WERI-Rb-1 (cell line): ENCODE data around the gene TCERG1.

Source experiments
- DNase-seq: peaks from one replicate; pipeline ENCODE4 v3.0.0-alpha.2; 2020
- H3K27ac ChIP-seq: fragments of 250-450 bp; sonication (Bioruptor Pico); 2 replicates; pipeline ENCODE4 v1.5.1; 2020; ENCODE audit warnings: mild to moderate bottlenecking, moderate library complexity
- H3K27me3 ChIP-seq: fragments of 250-450 bp; sonication (Bioruptor Pico); 2 replicates; pipeline ENCODE4 v1.5.1; 2021; ENCODE audit warnings: mild to moderate bottlenecking, low read depth, moderate library complexity; ENCODE audit not compliant: insufficient read depth, severe bottlenecking
- H3K36me3 ChIP-seq: fragments of 250-450 bp; sonication (Bioruptor Pico); 2 replicates; pipeline ENCODE4 v1.5.1; 2020; ENCODE audit warnings: mild to moderate bottlenecking, moderate library complexity
- H3K4me3 ChIP-seq: 2 replicates; pipeline ENCODE4 v1.5.1; 2011; ENCODE audit warnings: low read depth, mild to moderate bottlenecking, control low read depth, low read length
- H3K9me3 ChIP-seq: fragments of 250-450 bp; sonication (Bioruptor Pico); 2 replicates; pipeline ENCODE4 v1.5.1; 2021; ENCODE audit warnings: mild to moderate bottlenecking, moderate library complexity; ENCODE audit not compliant: severe bottlenecking
- TF ChIP-seq, protein P1 (sequence below): IDR thresholded peaks from 2 replicates; pipeline ENCODE4 v1.5.1; 2011; ENCODE audit warnings: low read depth, mild to moderate bottlenecking, control low read depth, inconsistent platforms, low read length

Gene TCERG1

DNA sequence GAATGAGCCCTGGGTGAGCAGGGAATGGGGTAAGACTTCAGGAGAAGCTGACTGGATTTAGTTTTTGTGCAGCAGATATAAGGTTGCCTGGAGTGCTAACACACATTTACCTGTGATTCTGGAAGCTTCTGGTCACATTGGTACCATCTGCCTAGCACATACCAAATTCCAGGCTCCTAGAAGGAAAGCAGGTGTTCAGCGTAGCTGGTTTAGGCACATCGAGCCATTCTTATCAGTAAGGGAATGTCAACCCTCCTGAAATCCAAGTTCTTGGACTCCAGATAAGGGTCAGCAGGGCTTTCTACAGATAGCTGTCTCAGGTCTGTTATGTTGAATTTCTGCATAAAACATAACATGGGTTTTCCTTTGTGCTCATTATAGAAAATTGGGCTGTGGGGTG, 10.3 kb downstream of the TCERG1 start:
- DNase-seq: no peak
- peaks cover 81% of the 10 kb centered on the region for H3K36me3 ChIP-seq
- no peak overlapping the region for H3K27ac ChIP-seq
- TF ChIP-seq, protein P1, sequence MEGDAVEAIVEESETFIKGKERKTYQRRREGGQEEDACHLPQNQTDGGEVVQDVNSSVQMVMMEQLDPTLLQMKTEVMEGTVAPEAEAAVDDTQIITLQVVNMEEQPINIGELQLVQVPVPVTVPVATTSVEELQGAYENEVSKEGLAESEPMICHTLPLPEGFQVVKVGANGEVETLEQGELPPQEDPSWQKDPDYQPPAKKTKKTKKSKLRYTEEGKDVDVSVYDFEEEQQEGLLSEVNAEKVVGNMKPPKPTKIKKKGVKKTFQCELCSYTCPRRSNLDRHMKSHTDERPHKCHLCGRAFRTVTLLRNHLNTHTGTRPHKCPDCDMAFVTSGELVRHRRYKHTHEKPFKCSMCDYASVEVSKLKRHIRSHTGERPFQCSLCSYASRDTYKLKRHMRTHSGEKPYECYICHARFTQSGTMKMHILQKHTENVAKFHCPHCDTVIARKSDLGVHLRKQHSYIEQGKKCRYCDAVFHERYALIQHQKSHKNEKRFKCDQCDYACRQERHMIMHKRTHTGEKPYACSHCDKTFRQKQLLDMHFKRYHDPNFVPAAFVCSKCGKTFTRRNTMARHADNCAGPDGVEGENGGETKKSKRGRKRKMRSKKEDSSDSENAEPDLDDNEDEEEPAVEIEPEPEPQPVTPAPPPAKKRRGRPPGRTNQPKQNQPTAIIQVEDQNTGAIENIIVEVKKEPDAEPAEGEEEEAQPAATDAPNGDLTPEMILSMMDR: no peak
- no peaks in the 10 kb centered on the region for H3K27me3 ChIP-seq
- H3K9me3 ChIP-seq: no peaks in the 10 kb centered on the region
- no peak overlapping the region for H3K4me3 ChIP-seq

DNA sequence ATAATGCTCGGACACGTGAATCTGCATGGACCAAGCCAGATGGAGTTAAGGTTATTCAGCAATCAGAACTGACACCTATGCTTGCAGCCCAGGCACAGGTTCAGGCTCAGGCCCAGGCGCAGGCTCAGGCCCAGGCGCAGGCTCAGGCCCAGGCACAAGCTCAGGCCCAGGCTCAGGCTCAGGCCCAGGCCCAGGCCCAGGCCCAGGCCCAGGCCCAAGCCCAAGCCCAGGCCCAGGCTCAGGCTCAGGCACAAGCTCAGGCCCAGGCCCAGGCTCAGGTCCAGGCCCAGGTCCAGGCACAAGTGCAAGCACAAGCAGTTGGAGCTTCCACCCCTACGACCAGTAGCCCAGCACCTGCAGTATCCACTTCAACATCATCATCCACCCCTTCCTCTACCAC, 11.8 kb downstream of the TCERG1 start:
- Histone ChIP-seq H3K27me3 (no peaks in the 10 kb centered on the region), H3K9me3 (no peaks in the 10 kb centered on the region), H3K4me3 (no peak overlapping the region), H3K36me3 (peaks cover 96% of the 10 kb centered on the region), H3K27ac (no peak overlapping the region)
- no peak for DNase-seq
- TF ChIP-seq, protein P1: no peak

DNA sequence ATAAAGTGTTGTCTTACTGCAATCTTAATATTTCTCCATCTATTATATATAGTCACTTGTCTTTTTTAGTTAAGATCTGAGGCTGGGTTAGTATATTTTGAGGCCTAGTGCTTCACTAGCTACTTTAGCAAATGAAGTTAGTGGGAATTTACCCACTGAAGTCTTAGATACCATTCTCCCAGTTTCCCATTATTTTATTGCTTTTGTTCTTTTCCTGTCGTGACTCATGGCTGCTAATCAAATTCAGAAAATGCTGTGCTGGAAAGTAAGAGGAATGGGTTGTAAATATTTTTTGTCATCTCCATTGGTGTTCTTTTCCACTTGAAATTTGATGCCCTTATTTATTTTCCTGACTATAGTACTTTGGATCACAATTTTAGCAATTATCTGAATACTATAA, 14.2 kb downstream of the TCERG1 start:
- DNase-seq: no peak
- Histone ChIP-seq H3K27ac (no peak overlapping the region), H3K4me3 (no peak overlapping the region), H3K27me3 (no peaks in the 10 kb centered on the region), H3K36me3 (peaks cover 96% of the 10 kb centered on the region), H3K9me3 (no peaks in the 10 kb centered on the region)
- TF ChIP-seq, protein P1: no peak

DNA sequence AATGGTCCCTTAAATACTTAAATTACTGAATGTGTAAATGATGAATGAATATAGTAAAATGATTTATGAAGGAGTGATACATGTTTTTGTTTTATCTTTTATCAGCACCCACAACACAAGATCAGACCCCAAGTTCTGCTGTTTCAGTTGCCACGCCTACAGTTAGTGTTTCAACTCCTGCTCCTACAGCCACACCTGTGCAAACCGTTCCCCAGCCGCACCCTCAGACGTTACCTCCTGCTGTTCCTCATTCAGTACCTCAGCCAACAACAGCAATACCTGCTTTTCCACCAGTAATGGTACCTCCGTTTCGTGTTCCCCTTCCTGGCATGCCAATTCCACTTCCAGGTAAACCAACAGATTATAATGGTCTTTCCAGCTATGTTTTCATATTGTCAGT, 16.3 kb downstream of the TCERG1 start:
- no peaks in the 10 kb centered on the region for H3K9me3 ChIP-seq
- no peak overlapping the region for H3K27ac ChIP-seq
- H3K27me3 ChIP-seq: no peaks in the 10 kb centered on the region
- TF ChIP-seq, protein P1: no peak
- H3K4me3 ChIP-seq: no peak overlapping the region
- H3K36me3 ChIP-seq: peaks cover 88% of the 10 kb centered on the region
- DNase-seq: no peak

DNA sequence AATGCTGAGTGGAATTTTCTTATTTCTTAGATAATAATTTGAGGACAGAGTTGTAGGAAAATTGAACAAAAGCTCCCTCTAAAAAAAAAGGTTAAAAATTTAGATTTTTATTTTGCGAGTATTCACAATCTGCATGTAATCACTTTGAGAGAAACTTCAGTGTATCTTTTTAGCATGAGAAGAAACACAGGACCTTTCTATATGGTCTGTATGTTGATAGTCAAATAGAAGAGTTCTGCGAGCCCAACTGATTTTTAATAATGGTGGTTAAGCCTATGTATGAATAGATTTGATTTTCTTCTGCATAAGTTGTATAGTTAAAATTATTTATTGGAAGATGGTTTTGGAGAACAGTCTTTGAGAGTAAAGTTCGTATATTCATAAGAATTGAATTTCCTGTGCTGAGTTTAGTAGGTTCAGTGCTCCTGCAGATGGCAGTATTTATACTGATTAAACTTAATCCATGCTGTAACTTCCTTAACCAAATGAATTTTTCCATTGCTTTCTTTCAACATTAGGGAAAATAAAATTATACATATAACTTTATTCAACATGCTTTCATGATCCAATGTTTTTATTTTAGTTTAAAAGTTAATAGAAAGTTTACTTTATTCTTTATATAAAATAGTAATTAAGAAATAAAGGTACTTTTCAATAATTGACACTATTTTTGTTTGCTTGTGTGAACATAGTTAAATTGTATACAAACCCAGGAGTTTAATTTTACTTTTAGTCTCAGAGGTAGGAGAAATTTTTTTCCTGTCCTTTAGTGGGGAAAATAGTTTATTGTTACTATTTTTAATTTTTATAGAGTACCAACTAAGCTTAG, 19.6 kb downstream of the TCERG1 start:
- DNase-seq: no peak
- no peak overlapping the region for H3K27ac ChIP-seq

More for the DNA sequence above, 19.6 kb downstream of the TCERG1 start:
- Histone ChIP-seq H3K4me3 (no peak overlapping the region), H3K9me3 (no peaks in the 10 kb centered on the region), H3K36me3 (peaks cover 84% of the 10 kb centered on the region), H3K27me3 (no peaks in the 10 kb centered on the region)
- TF ChIP-seq, protein P1: peak; percentile 22; the same call in 1 of the 2 replicates
